Upper lobe of left lung (tissue), 6 donors: Measurements from ENCODE around the gene TFG. TPM values are rescaled to one million over a fixed set of nuclear protein-coding genes. Genes with fewer than 3 reads are reported as not detected.

Source experiments
- ATAC-seq, 2 donors: fragments of 200-7000 bp; cut with Tn5 transposase; one replicate each; pipeline ENCODE4 v1.9.1; 2022; ENCODE audit warnings: mild to moderate bottlenecking in 2 of 2, moderate library complexity in 2 of 2; ENCODE audit not compliant: low FRiP score in 2 of 2
- DNase-seq, 2 donors: peaks; one replicate each; pipeline ENCODE4 v3.0.0-alpha.2; 2019 to 2020
- H3K27ac ChIP-seq, 4 donors: fragments of 200-600 bp; sonication (generic); one replicate each; pipeline ENCODE4 v1.5.1; 2016 to 2019
- H3K27me3 ChIP-seq, 4 donors: fragments of 200-600 bp; sonication (generic); one replicate each; pipeline ENCODE4 v1.5.1; 2017 to 2019
- H3K36me3 ChIP-seq, 4 donors: fragments of 200-600 bp; sonication (generic); one replicate each; pipeline ENCODE4 v1.5.1; 2016 to 2019
- H3K4me1 ChIP-seq, 4 donors: fragments of 200-600 bp; sonication (generic); one replicate each; pipeline ENCODE4 v1.5.1; 2018 to 2019
- H3K4me3 ChIP-seq, 4 donors: fragments of 200-600 bp; sonication (generic); one replicate each; pipeline ENCODE4 v1.5.1; 2017 to 2019; ENCODE audit warnings: mild to moderate bottlenecking in 2 of 4, moderate library complexity in 1 of 4
- H3K9me3 ChIP-seq, 4 donors: fragments of 200-600 bp; sonication (generic); one replicate each; pipeline ENCODE4 v1.5.1; 2018 to 2019
- EP300 ChIP-seq, 4 donors: sonication (generic); formaldehyde crosslinking; IDR thresholded peaks; one replicate each; pipeline ENCODE4 v1.5.1; 2017; ENCODE audit warnings: antibody characterized with exemption in 4 of 4, control low read depth in 2 of 4
- POLR2A ChIP-seq, 4 donors: fragments of 450-650 bp; IDR thresholded peaks; one replicate each; pipeline ENCODE4 v1.5.1; 2016 to 2017; ENCODE audit warnings: antibody characterized with exemption in 4 of 4, mild to moderate bottlenecking in 2 of 4
- POLR2AphosphoS5 ChIP-seq, 2 donors: sonication (generic); formaldehyde crosslinking; IDR thresholded peaks; one replicate each; pipeline ENCODE4 v1.5.1; 2017; ENCODE audit warnings: antibody characterized with exemption in 2 of 2
- WGBS, 2 donors: methylation state at CpG; one replicate each; pipeline ENCODE4 v1.1.5; 2017 to 2018; 5-methylcytosine and 5-hydroxymethylcytosine counted together
- total RNA-seq, 6 donors: library from RNA; depleted of rRNA in 4 of 6; stranded (reverse); fragments of >200 nt in 4 of 6; gene quantifications; one replicate each; pipeline versions ENCODE4 v1.1.0 to v1.2.1, GENCODE V29; 2016 to 2021
- TF ChIP-seq, protein P1 (sequence below), 6 experiments: fragments of 450-650 bp in 4 of 6; fragments of 200-600 bp in 2 of 6; sonication (generic) in 2 of 6; IDR thresholded peaks; one replicate each; pipeline ENCODE4 v1.5.1; 2016 to 2019; ENCODE audit warnings: antibody characterized with exemption in 6 of 6
- donor health status: DM: no; HTN: no; CAD: no; lungs with moderate emphysema.
- donor health status: DM: no; HTN: yes; CAD: no; lungs with severe emphysema.

Gene TFG
- total RNA-seq, 6 donors from 2014 or later: 29.6 to 87.4 (median 55.9) TPM

DNA sequence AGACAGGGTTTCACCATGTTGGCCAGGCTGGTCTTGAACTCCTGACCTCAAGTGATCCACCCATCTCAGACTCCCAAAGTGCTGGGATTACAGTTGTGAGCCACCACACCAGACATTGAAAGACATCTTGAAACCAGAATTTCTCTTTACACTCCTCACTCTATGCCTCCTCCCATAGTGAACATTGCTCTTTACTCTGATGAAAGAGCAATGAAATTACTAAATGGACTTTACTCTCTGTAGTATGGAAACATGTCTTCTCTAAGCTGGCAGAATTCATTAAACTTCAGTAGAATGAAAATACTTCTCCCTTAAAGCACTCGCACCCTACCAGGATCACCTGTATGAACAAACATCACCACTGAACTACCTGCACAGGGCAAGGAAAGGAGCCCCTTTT, 27.8 kb upstream of the TFG start:
- TF ChIP-seq, protein P1, sequence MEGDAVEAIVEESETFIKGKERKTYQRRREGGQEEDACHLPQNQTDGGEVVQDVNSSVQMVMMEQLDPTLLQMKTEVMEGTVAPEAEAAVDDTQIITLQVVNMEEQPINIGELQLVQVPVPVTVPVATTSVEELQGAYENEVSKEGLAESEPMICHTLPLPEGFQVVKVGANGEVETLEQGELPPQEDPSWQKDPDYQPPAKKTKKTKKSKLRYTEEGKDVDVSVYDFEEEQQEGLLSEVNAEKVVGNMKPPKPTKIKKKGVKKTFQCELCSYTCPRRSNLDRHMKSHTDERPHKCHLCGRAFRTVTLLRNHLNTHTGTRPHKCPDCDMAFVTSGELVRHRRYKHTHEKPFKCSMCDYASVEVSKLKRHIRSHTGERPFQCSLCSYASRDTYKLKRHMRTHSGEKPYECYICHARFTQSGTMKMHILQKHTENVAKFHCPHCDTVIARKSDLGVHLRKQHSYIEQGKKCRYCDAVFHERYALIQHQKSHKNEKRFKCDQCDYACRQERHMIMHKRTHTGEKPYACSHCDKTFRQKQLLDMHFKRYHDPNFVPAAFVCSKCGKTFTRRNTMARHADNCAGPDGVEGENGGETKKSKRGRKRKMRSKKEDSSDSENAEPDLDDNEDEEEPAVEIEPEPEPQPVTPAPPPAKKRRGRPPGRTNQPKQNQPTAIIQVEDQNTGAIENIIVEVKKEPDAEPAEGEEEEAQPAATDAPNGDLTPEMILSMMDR (IDR thresholded peaks at IDR 0.05): no peak
- no peak for TF ChIP-seq EP300 (IDR thresholded peaks at IDR 0.05)
- TF ChIP-seq POLR2A (IDR thresholded peaks at IDR 0.05): no peak
- no peak for TF ChIP-seq POLR2AphosphoS5 (IDR thresholded peaks at IDR 0.05)

GRCh38 chr3:100682056-100682853, 27.0 kb upstream of the TFG start:
- H3K4me3 ChIP-seq: peak overlapping the region in 1 of 4 donors; percentile 8
- H3K27ac ChIP-seq: no peak overlapping the region
- ATAC-seq (peak; percentile 63 to 65), DNase-seq (peak in 1 of 2 donors; percentile 84)
- H3K27me3 ChIP-seq: no peaks in the 10 kb centered on the region
- TF ChIP-seq POLR2AphosphoS5 (IDR thresholded peaks at IDR 0.05) (no peak), POLR2A (IDR thresholded peaks at IDR 0.05) (no peak), EP300 (IDR thresholded peaks at IDR 0.05) (no peak)
- TF ChIP-seq, protein P1 (IDR thresholded peaks at IDR 0.05): no peak
- H3K4me1 ChIP-seq: no peaks in the 10 kb centered on the region
- 81 to 83% methylated on average over 35 to 38 of the region's 41 CpGs for WGBS, 2 donors
- H3K36me3 ChIP-seq: no peaks in the 10 kb centered on the region
- H3K9me3 ChIP-seq: no peaks in the 10 kb centered on the region

More for the DNA sequence above, 27.8 kb upstream of the TFG start:
- H3K27me3 ChIP-seq: no peaks in the 10 kb centered on the region
- WGBS, 2 donors: 91 to 94% methylated on average over 1 of the region's 1 CpG
- H3K9me3 ChIP-seq: no peaks in the 10 kb centered on the region
- H3K36me3 ChIP-seq: no peaks in the 10 kb centered on the region
- ATAC-seq (no peak), DNase-seq (no peak)
- no peak overlapping the region for H3K4me3 ChIP-seq
- H3K4me1 ChIP-seq: no peaks in the 10 kb centered on the region
- H3K27ac ChIP-seq: no peak overlapping the region

DNA sequence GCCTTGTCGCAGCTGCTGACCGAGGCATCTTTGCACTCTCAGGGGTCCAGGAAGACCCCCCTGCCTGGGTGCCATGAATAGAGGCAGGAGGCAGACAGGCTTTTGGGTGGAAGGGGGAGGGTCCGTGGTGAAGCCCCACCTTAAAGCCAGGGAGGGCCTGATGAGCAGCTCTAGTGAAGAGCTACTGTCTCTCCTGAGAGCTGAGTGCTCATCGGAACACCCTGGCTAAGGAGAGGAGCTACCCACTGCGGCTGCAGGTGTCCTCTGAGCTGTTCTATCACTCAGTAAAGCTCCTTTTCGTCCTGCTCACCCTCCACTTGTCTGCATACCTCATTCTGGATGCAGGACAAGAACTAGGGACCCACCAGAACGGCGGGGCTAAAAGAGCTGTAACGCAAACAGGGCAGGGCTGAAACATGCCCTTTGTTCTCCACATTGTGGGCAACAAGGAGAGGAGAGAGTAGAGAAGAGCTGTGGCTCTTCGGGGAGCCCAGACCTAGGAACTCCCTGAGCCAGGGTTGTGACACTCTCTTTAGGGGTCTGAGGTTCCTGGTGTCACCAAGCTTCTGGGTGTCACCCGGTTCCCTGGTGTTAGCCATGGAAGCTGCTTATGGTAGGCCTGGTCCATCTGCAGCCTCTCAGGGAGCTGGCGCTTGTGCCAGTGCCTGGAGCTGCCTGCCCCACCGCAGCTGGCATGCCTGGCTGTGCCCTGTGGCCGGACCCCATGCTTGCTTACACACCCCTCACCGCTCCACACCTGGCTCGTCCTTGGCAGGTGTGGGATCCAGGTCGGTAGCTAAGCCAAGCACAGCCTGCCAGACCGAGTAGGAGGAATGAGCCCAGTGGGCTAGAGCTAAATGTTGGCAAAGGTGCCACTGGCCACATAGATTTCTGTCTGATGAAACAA, 26.2 kb upstream of the TFG start:
- peak; percentile 22 to 26 for ATAC-seq
- WGBS, 2 donors: 90 to 91% methylated on average over 11 to 16 of the region's 18 CpGs
- no peaks in the 10 kb centered on the region for H3K4me1 ChIP-seq
- no peak for TF ChIP-seq POLR2A (IDR thresholded peaks at IDR 0.05)
- TF ChIP-seq POLR2AphosphoS5 (IDR thresholded peaks at IDR 0.05): no peak
- no peak for TF ChIP-seq EP300 (IDR thresholded peaks at IDR 0.05)
- TF ChIP-seq, protein P1 (IDR thresholded peaks at IDR 0.05): no peak
- no peaks in the 10 kb centered on the region for H3K27me3 ChIP-seq
- H3K27ac ChIP-seq: no peak overlapping the region
- H3K36me3 ChIP-seq: no peaks in the 10 kb centered on the region
- no peaks in the 10 kb centered on the region for H3K9me3 ChIP-seq
- peak overlapping the region in 1 of 4 donors; percentile 8 for H3K4me3 ChIP-seq
- DNase-seq: peak in 1 of 2 donors; percentile 46

GRCh38 chr3:100693225-100693624, 16.1 kb upstream of the TFG start:
- Histone ChIP-seq H3K36me3 (no peaks in the 10 kb centered on the region), H3K27me3 (no peaks in the 10 kb centered on the region), H3K9me3 (no peaks in the 10 kb centered on the region), H3K4me3 (no peak overlapping the region), H3K27ac (no peak overlapping the region), H3K4me1 (no peaks in the 10 kb centered on the region)
- TF ChIP-seq, protein P1 (IDR thresholded peaks at IDR 0.05): no peak
- no peak for TF ChIP-seq POLR2AphosphoS5 (IDR thresholded peaks at IDR 0.05)
- no peak for TF ChIP-seq POLR2A (IDR thresholded peaks at IDR 0.05)
- no peak for TF ChIP-seq EP300 (IDR thresholded peaks at IDR 0.05)
- ATAC-seq (no peak), DNase-seq (no peak)
